SU-DHL-6 (cell line): ENCODE measurements around the gene TUBA3E.
"Not testable (repeated sequence)": the region's sequence is repeated elsewhere in the genome, so short reads cannot be mapped to it uniquely, and the experiment has no call there.

Experiments used
- EZH2phosphoT487 ChIP-seq: fragments of 200-600 bp; sonication (generic), shearing (Covaris generic); conservative IDR thresholded peaks from 2 replicates; pipeline ENCODE4 v1.6.1; 2018; ENCODE audit warnings: mild to moderate bottlenecking, antibody characterized with exemption, low read length, moderate library complexity, mixed read lengths
- TF ChIP-seq, protein P1 (sequence below): fragments of 200-600 bp; sonication (generic); IDR thresholded peaks from one replicate; pipeline ENCODE4 v1.5.1; 2017; ENCODE audit warnings: antibody characterized with exemption, mild to moderate bottlenecking, low read length, moderate library complexity; ENCODE audit not compliant: insufficient read depth, poor library complexity, severe bottlenecking

DNA sequence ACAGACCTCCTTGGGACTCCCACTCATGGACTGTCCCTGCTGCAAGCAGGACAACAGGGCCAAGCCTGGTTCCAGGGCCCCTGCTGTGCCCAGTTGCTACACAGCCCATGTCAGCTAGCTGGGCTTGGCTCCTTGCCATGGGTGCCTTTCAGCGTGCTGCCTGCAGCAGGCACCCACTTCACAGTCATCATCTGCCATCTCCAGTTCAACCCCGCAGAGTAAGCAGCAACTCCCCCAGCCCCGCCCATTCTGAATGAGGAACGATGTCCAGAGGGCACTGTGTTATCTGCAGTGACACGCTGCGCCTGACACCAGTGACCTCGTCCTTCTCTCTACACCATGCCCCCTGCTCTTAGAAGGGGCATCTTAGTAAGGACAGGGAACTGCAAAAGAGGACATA, 4.3 kb upstream of the TUBA3E start:
- TF ChIP-seq, protein P1, sequence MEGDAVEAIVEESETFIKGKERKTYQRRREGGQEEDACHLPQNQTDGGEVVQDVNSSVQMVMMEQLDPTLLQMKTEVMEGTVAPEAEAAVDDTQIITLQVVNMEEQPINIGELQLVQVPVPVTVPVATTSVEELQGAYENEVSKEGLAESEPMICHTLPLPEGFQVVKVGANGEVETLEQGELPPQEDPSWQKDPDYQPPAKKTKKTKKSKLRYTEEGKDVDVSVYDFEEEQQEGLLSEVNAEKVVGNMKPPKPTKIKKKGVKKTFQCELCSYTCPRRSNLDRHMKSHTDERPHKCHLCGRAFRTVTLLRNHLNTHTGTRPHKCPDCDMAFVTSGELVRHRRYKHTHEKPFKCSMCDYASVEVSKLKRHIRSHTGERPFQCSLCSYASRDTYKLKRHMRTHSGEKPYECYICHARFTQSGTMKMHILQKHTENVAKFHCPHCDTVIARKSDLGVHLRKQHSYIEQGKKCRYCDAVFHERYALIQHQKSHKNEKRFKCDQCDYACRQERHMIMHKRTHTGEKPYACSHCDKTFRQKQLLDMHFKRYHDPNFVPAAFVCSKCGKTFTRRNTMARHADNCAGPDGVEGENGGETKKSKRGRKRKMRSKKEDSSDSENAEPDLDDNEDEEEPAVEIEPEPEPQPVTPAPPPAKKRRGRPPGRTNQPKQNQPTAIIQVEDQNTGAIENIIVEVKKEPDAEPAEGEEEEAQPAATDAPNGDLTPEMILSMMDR, result not testable (repeated sequence)
- not testable (repeated sequence) for TF ChIP-seq EZH2phosphoT487
